HepG2 (cell line): ENCODE data around the gene MRPS5.

Experiments
- BRCA1 ChIP-seq: sonication (generic); formaldehyde crosslinking; IDR thresholded peaks from 2 replicates; pipeline ENCODE4 v1.4.0; 2020; ENCODE audit warnings: missing genetic modification reagents
- CREB1 ChIP-seq, 2 experiments: fragments of 450-650 bp in 1 of 2; IDR thresholded peaks; 2 replicates each; pipeline ENCODE4 v1.6.1; 2016 to 2017; ENCODE audit warnings: control low read depth in 1 of 2, mild to moderate bottlenecking in 1 of 2, missing compliant biosample characterization in 1 of 2, missing genetic modification characterization in 1 of 2
- EZH2 ChIP-seq: conservative IDR thresholded peaks from 2 replicates; pipeline ENCODE4 v1.6.1; 2012; ENCODE audit warnings: mild to moderate bottlenecking, low read depth, low read length, moderate library complexity
- FOXA1 ChIP-seq, 2 experiments: fragments of 450-650 bp in 1 of 2; sonication (generic) in 1 of 2; formaldehyde crosslinking in 1 of 2; IDR thresholded peaks; 2 replicates each; pipeline versions ENCODE4 v1.4.0 to v1.6.1; 2016 to 2020; ENCODE audit warnings: missing genetic modification reagents in 1 of 2
- HNRNPL ChIP-seq: fragments of 200-400 bp; formaldehyde crosslinking; IDR thresholded peaks from 2 replicates; pipeline ENCODE4 v1.6.1; 2017; ENCODE audit warnings: mild to moderate bottlenecking, low read depth, low read length
- NFIC ChIP-seq: IDR thresholded peaks from 2 replicates; pipeline ENCODE4 v1.6.1; 2012; ENCODE audit warnings: mild to moderate bottlenecking, low read length, inconsistent platforms
- PLRG1 ChIP-seq: fragments of 450-650 bp; conservative IDR thresholded peaks from 2 replicates; pipeline ENCODE4 v1.6.1; 2016
- RNF2 ChIP-seq: fragments of 450-650 bp; conservative IDR thresholded peaks from 2 replicates; pipeline ENCODE4 v1.6.1; 2016; ENCODE audit warnings: low read depth
- TAF1 ChIP-seq: sonication (generic); formaldehyde crosslinking; IDR thresholded peaks from 2 replicates; pipeline ENCODE4 v1.4.0; 2020; ENCODE audit warnings: missing genetic modification reagents
- XBP1 ChIP-seq: sonication (generic); formaldehyde crosslinking; IDR thresholded peaks from 2 replicates; pipeline ENCODE4 v1.5.0; 2020; ENCODE audit warnings: missing genetic modification reagents
- ZNF232 ChIP-seq: sonication (generic); formaldehyde crosslinking; IDR thresholded peaks from 2 replicates; pipeline ENCODE4 v1.4.0; 2020; ENCODE audit warnings: missing genetic modification reagents, borderline replicate concordance
- ZNF558 ChIP-seq: sonication (generic); formaldehyde crosslinking; IDR thresholded peaks from 2 replicates; pipeline ENCODE4 v1.9.0; 2022; ENCODE audit warnings: mild to moderate bottlenecking, missing genetic modification reagents, borderline replicate concordance
- TF ChIP-seq, protein P1 (sequence below): sonication (generic); formaldehyde crosslinking; IDR thresholded peaks from 2 replicates; pipeline ENCODE4 v1.4.0; 2020; ENCODE audit warnings: missing genetic modification reagents

GRCh38 chr2:95138702-95139101 is 17.1 kb upstream of the MRPS5 start:
- no peak for TF ChIP-seq CREB1 (IDR thresholded peaks at IDR 0.05)
- TF ChIP-seq CREB1 (CRISPR knock-in tag; IDR thresholded peaks at IDR 0.05): no peak
- TF ChIP-seq TAF1 (CRISPR knock-in tag): no peak
- TF ChIP-seq XBP1 (CRISPR knock-in tag): no peak
- TF ChIP-seq BRCA1 (CRISPR knock-in tag): no peak
- TF ChIP-seq RNF2: no peak
- TF ChIP-seq FOXA1 (IDR thresholded peaks at IDR 0.05): no peak
- TF ChIP-seq FOXA1 (CRISPR knock-in tag; IDR thresholded peaks at IDR 0.05): no peak
- TF ChIP-seq ZNF558 (CRISPR knock-in tag): no peak
- no peak for TF ChIP-seq NFIC
- no peak for TF ChIP-seq ZNF232
- no peak for TF ChIP-seq PLRG1
- TF ChIP-seq, protein P1, sequence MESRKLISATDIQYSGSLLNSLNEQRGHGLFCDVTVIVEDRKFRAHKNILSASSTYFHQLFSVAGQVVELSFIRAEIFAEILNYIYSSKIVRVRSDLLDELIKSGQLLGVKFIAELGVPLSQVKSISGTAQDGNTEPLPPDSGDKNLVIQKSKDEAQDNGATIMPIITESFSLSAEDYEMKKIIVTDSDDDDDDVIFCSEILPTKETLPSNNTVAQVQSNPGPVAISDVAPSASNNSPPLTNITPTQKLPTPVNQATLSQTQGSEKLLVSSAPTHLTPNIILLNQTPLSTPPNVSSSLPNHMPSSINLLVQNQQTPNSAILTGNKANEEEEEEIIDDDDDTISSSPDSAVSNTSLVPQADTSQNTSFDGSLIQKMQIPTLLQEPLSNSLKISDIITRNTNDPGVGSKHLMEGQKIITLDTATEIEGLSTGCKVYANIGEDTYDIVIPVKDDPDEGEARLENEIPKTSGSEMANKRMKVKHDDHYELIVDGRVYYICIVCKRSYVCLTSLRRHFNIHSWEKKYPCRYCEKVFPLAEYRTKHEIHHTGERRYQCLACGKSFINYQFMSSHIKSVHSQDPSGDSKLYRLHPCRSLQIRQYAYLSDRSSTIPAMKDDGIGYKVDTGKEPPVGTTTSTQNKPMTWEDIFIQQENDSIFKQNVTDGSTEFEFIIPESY: no peak
- TF ChIP-seq HNRNPL: no peak
- TF ChIP-seq EZH2: no peak
